Measurements from ENCODE around the gene UBN1. TPM values are rescaled to one million over a fixed set of nuclear protein-coding genes. Genes with fewer than 3 reads are reported as not detected.

Gene UBN1
- total RNA-seq, 4 donors from 2014 or later: 24.5 to 47.4 (median 29.2) TPM

DNA sequence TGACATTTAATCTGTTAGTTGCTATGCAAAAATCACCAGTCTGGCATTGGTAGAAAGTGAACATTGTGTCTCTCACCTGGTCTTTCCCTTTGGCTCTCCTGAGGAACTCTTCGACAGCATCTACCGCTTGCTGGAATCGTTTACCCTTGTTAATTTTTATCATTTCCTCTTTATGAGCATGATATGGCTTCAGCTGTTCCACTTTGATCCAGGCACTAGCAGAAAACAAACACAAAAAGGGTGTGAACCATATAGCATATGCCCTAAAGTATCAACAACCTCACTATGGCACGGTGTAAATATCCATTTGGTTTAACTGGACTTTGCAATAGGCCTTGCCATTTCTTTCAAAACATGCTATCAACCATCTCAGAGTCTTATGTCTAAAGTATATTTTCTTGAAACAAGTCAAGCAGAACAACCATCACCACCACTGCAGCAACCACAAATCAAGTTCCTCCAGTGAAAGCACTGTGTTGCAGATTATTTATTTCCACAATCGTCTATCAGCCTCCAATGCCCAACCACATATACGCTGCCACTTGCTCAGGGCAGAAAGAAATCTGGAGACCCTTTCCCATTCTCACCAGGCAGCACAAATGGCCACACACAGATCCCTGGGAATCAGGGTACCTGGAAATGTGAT is 14.5 kb upstream of the UBN1 start:
- Histone ChIP-seq H3K9me3 (no peaks in the 10 kb centered on the region), H3K4me3 (no peak overlapping the region), H3K27me3 (no peaks in the 10 kb centered on the region), H3K36me3 (peaks cover 0 to 97% (median 37%) of the 10 kb centered on the region in 3 donors), H3K4me1 (no peaks in the 10 kb centered on the region), H3K27ac (no peak overlapping the region)
- TF ChIP-seq, protein P1, sequence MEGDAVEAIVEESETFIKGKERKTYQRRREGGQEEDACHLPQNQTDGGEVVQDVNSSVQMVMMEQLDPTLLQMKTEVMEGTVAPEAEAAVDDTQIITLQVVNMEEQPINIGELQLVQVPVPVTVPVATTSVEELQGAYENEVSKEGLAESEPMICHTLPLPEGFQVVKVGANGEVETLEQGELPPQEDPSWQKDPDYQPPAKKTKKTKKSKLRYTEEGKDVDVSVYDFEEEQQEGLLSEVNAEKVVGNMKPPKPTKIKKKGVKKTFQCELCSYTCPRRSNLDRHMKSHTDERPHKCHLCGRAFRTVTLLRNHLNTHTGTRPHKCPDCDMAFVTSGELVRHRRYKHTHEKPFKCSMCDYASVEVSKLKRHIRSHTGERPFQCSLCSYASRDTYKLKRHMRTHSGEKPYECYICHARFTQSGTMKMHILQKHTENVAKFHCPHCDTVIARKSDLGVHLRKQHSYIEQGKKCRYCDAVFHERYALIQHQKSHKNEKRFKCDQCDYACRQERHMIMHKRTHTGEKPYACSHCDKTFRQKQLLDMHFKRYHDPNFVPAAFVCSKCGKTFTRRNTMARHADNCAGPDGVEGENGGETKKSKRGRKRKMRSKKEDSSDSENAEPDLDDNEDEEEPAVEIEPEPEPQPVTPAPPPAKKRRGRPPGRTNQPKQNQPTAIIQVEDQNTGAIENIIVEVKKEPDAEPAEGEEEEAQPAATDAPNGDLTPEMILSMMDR (IDR thresholded peaks at IDR 0.05): no peak
- no peak for TF ChIP-seq POLR2A (IDR thresholded peaks at IDR 0.05)
- TF ChIP-seq EP300 (IDR thresholded peaks at IDR 0.05): no peak
- 90% methylated on average over 6 of the region's 6 CpGs for WGBS, 2 donors
- no peak for DNase-seq (ENCODE audit: low spot score in 2 of 2)

DNA sequence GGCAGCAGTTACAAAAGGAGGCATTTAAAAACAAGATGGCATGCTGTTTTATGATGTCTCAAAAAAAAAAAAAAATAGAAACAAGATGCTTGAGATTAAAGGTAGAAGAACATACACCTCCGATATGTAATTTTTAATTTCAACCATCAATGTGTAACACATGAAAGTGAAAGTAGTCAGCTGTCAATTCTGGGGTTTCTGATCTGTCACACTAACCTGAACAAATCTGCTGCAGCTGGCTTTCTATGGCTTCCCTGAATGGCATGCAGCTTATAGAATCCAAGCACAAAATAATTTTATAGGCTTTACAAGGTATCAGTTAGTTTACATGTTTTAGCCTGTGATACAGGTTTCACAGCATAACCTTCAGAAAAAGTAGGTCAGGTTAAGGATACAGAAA is 13.7 kb upstream of the UBN1 start:
- DNase-seq (ENCODE audit: low spot score in 2 of 2): no peak
- WGBS, 2 donors: 89 to 97% methylated on average over 1 of the region's 1 CpG
- no peaks in the 10 kb centered on the region for H3K27me3 ChIP-seq
- H3K4me3 ChIP-seq: no peak overlapping the region
- TF ChIP-seq POLR2A (IDR thresholded peaks at IDR 0.05): no peak
- TF ChIP-seq EP300 (IDR thresholded peaks at IDR 0.05): no peak
- TF ChIP-seq, protein P1 (IDR thresholded peaks at IDR 0.05): no peak
- peaks cover 0 to 97% (median 37%) of the 10 kb centered on the region in 3 donors for H3K36me3 ChIP-seq
- H3K9me3 ChIP-seq: no peaks in the 10 kb centered on the region
- H3K4me1 ChIP-seq: no peaks in the 10 kb centered on the region
- no peak overlapping the region for H3K27ac ChIP-seq

DNA sequence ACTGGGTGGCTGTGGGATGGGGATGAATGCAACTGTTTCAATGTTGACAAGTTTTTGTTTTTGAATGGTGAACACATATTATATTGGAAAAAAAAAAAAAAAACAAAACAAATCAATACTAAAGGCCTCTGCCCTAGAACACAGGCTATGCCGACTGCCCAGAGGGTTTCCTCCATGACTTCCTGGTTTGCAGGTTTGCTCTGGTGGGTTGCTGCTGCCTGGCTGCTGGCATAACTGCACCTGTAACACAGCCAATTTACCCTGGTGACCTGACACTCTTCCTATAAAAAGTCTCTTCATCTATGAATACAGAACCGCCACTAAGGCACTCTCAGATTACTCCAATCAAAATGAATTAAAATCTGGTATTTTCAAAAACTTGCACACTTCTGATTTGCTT is 10.6 kb upstream of the UBN1 start:
- no peak for TF ChIP-seq EP300 (IDR thresholded peaks at IDR 0.05)
- no peak for TF ChIP-seq POLR2A (IDR thresholded peaks at IDR 0.05)
- TF ChIP-seq, protein P1 (IDR thresholded peaks at IDR 0.05): no peak
- H3K4me1 ChIP-seq: no peaks in the 10 kb centered on the region

DNA sequence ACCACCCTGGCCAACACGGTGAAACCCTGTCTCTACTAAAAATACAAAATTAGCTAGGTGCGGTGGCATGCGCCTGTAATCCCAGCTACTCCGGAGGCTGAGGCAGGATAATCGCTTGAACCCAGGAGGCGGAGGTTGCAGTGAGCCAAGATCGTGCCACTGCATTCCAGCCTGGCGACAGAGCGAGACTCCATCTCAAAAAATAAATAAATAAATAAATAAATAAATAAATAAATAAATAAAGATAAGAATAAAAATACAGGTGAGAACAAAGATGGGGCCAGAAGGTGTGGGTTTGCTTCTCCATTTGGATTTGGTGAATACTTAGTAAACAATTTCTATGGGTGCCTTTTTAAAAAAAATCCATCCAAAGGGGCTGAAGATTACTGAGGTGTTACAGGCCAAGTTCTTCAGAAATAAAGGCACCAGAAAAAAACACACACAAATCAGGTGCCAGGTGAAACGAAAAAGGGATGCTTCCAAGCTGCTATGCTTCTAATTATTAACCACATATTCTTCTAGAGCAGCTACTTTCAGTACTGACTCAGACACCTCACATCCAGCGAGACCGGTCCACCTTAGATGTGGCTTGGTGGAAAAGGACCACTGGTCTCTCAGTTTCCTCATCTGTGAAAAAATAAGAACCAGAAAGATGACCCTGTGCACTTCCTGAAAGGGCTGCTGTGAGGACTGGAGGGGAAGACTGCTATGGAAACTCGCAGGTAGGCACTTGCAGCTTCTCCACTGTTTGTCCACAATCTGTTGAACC is 9.4 kb upstream of the UBN1 start:
- H3K27me3 ChIP-seq: no peaks in the 10 kb centered on the region
- no peak for TF ChIP-seq POLR2A (IDR thresholded peaks at IDR 0.05)
- TF ChIP-seq EP300 (IDR thresholded peaks at IDR 0.05): no peak
- TF ChIP-seq, protein P1 (IDR thresholded peaks at IDR 0.05): no peak
- DNase-seq (ENCODE audit: low spot score in 2 of 2): no peak
- no peak overlapping the region for H3K4me3 ChIP-seq
- WGBS, 2 donors: 87 to 92% methylated on average over 13 of the region's 13 CpGs
- no peaks in the 10 kb centered on the region for H3K4me1 ChIP-seq
- H3K9me3 ChIP-seq: no peaks in the 10 kb centered on the region
- no peak overlapping the region for H3K27ac ChIP-seq
- H3K36me3 ChIP-seq: peaks cover 2 to 96% (median 19%) of the 10 kb centered on the region in 3 donors

More for the DNA sequence above, 10.6 kb upstream of the UBN1 start:
- no peaks in the 10 kb centered on the region for H3K9me3 ChIP-seq
- no peak overlapping the region for H3K4me3 ChIP-seq
- peaks cover 2 to 96% (median 24%) of the 10 kb centered on the region in 3 donors for H3K36me3 ChIP-seq
- H3K27ac ChIP-seq: no peak overlapping the region
- no peak for DNase-seq (ENCODE audit: low spot score in 2 of 2)
- no peaks in the 10 kb centered on the region for H3K27me3 ChIP-seq
- 88 to 93% methylated on average over 2 of the region's 2 CpGs for WGBS, 2 donors

DNA sequence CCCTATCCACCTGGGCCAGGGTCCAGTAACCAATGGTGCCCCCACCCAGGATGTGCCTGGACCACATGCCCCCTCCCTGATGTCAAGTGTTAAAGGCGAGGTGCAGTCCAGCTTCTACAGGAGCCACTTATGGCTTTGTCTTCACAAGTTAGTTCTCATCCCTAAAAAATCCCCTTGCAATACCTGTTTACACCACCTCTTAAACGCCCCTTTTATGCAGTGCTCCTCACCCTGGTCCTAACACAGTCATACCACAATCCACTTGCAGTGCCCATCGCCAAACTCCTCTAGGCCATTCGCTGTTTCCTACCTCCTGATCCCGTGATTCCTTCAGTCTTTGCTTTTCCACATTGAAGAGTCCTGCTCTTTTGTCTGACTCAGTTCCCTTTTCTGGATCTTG is 7.3 kb upstream of the UBN1 start:
- TF ChIP-seq EP300 (IDR thresholded peaks at IDR 0.05) (no peak), POLR2A (IDR thresholded peaks at IDR 0.05) (no peak)
- TF ChIP-seq, protein P1 (IDR thresholded peaks at IDR 0.05): no peak
- Histone ChIP-seq H3K27ac (no peak overlapping the region), H3K36me3 (peaks cover 2 to 97% (median 23%) of the 10 kb centered on the region in 3 donors), H3K4me3 (no peak overlapping the region), H3K4me1 (peaks cover 0 to 3% (median under 1%) of the 10 kb centered on the region in 4 donors), H3K9me3 (no peaks in the 10 kb centered on the region), H3K27me3 (no peaks in the 10 kb centered on the region)
- DNase-seq (ENCODE audit: low spot score in 2 of 2): no peak
- WGBS, 2 donors: 85 to 88% methylated on average over 5 of the region's 5 CpGs

Measured in tibial nerve (tissue), 4 donors.